Pancreas (tissue), 10 donors: ENCODE data around the gene EML6. TPM values are rescaled to one million over a fixed set of nuclear protein-coding genes. Genes with fewer than 3 reads are reported as not detected.

ENCODE experiments used
- ATAC-seq, 4 donors: fragments of 200-7000 bp; cut with Tn5 transposase; one replicate each; pipeline versions ENCODE4 v1.8.0 to v1.9.1; 2020; ENCODE audit warnings: mild to moderate bottlenecking in 4 of 4, moderate library complexity in 4 of 4
- DNase-seq, 6 donors: peaks; one replicate each; pipeline ENCODE4 v3.0.0-alpha.2; 2020
- FAIRE-seq: peaks from 2 replicates; lab custom pipeline; 2012; peaks lifted over from hg19 to GRCh38; lab: Jason Lieb, UNC
- H3K27ac ChIP-seq, 4 donors: fragments of 200-600 bp; sonication (generic); 1 replicate in 3 of 4; 2 replicates in 1 of 4; pipeline versions ENCODE4 v1.5.0 to v1.8.0; 2020
- H3K27me3 ChIP-seq, 4 donors: fragments of 200-600 bp; one replicate each; pipeline ENCODE4 v1.8.0; 2021
- H3K36me3 ChIP-seq, 3 donors: fragments of 200-600 bp; sonication (generic) in 1 of 3; one replicate each; pipeline versions ENCODE4 v1.5.0 to v1.8.0; 2020 to 2021
- H3K4me1 ChIP-seq, 3 donors: fragments of 200-600 bp; one replicate each; pipeline ENCODE4 v1.8.0; 2021
- H3K4me3 ChIP-seq, 4 donors: fragments of 200-600 bp; sonication (generic) in 2 of 4; one replicate each; pipeline versions ENCODE4 v1.5.0 to v1.8.0; 2020 to 2021
- H3K9me3 ChIP-seq, 4 donors: fragments of 200-600 bp; one replicate each; pipeline ENCODE4 v1.8.0; 2021
- CTCF ChIP-seq, 4 donors: fragments of 200-600 bp; sonication (generic) in 3 of 4; IDR thresholded peaks; one replicate each; pipeline versions ENCODE4 v1.5.0 to v1.8.0; 2021; ENCODE audit warnings: antibody characterized with exemption in 4 of 4
- WGBS, 2 donors: extraction: QIAGEN DNeasy Blood & Tissue Kit; methylation state at CpG; one replicate each; pipeline ENCODE4 v1.1.7; 2013; 5-methylcytosine and 5-hydroxymethylcytosine counted together
- intact Hi-C, 3 donors: fragments of 100-400 bp; cut with DNase I; formaldehyde crosslinking; loops; one replicate each; pipeline versions ENCODE4 v1.11.1 to v1.14.2; 2022
- polyA plus RNA-seq, 2 donors: library from polyadenylated mRNA; stranded (reverse); fragments of 200-250 nt; gene quantifications; one replicate each; pipeline ENCODE4 v1.2.3, GENCODE V29; 2013
- total RNA-seq, 6 donors: library from RNA; stranded (reverse); fragmentation: NEBNext Ultra II Directional in 4 of 6; extraction: Animal tissue kit (Norgen Biotek cat#: 25700) in 4 of 6; gene quantifications; one replicate each; pipeline versions ENCODE4 v1.2.1 to v1.2.4, GENCODE V29; 2021 to 2023
- donor health status: healthy with polysubstance abuse.
- donor health status: DM: no; HTN: no; CAD: no; lungs with moderate emphysema.
- donor health status: DM: no; HTN: no; CAD: no.
- donor health status: control.
- donor health status: control.
- donor health status: Bipolar disorder and iron deficiency.
- donor health status: DM: yes; HTN: yes; CAD: no.
- donor health status: DM: no; HTN: no; CAD: no.
- donor health status: DM: no; HTN: no; CAD: no.
- donor health status: DM: yes; HTN: yes; CAD: no.

The EML6 gene
- total and polyA plus RNA-seq, 8 donors = 1.2 to 4.9 (median 2.2) TPM

GRCh38 chr2:54906716-54907115 is 183.3 kb downstream of the EML6 start:
- no peak overlapping the region for H3K27ac ChIP-seq
- DNase-seq (no peak), ATAC-seq (no peak), FAIRE-seq (no peak)
- H3K27me3 ChIP-seq = no peaks in the 10 kb centered on the region
- no peaks in the 10 kb centered on the region for H3K36me3 ChIP-seq
- no peaks in the 10 kb centered on the region for H3K9me3 ChIP-seq
- no peak for TF ChIP-seq CTCF (IDR thresholded peaks at IDR 0.05)
- H3K4me3 ChIP-seq = no peak overlapping the region
- H3K4me1 ChIP-seq = no peaks in the 10 kb centered on the region
- WGBS, 2 donors = 75 to 79% methylated on average over 3 of the region's 3 CpGs
- intact Hi-C loops = loop anchor here in 1 of 3 donors (10.0 kb wide), 2 partner anchors 138 to 258 kb away; no protein-coding TSS in a partner anchor

DNA sequence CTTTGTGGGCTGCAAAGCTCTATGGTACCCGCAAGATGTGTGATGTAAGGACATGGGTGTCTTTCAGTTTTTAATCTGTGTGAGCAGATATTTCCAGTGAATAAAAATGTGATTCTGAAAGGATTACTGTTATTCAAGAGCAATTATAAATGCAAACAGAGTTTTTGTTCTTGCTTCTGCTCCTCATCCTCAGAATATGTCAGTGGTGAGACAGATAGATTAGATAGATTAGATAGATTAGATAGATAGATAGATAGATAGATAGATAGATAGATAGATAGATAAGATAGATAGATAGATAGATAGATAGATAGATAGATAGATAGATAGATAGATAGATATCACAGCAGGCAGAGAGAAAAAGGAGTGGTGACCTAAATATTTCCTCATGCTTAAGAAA is 184.2 kb downstream of the EML6 start:
- no peak for ATAC-seq
- no peak for DNase-seq
- WGBS, 2 donors = 97 to 98% methylated on average over 1 of the region's 1 CpG
- Histone ChIP-seq H3K27me3 (no peaks in the 10 kb centered on the region), H3K4me3 (no peak overlapping the region), H3K4me1 (no peaks in the 10 kb centered on the region), H3K9me3 (no peaks in the 10 kb centered on the region), H3K27ac (no peak overlapping the region), H3K36me3 (no peaks in the 10 kb centered on the region)
- no peak for FAIRE-seq
- TF ChIP-seq CTCF (IDR thresholded peaks at IDR 0.05) = no peak
- intact Hi-C loops = loop anchor here in 1 of 3 donors (10.0 kb wide), 2 partner anchors 137 to 257 kb away; no protein-coding TSS in a partner anchor

DNA sequence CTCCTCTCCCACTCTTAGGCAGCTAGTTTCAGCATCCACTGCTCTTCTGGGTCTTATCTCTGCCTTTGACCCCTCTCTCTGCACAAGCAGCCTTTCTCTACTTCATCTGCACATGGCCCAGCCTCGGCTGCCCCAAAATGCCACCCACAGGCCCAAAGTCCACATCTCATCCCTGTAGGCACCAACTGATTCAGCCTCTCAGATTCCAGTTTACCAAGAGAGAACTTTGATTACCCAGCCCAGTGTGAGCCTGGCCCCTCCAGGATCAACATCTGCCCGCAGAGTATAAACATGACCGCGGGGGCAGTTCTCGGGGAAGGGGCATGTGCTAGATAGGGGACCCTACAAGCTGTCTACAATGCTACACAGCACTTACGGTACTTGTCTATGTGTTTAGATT is 185.1 kb downstream of the EML6 start:
- no peaks in the 10 kb centered on the region for H3K27me3 ChIP-seq
- intact Hi-C loops = loop anchor here in 1 of 3 donors (10.0 kb wide), 2 partner anchors 136 to 256 kb away; no protein-coding TSS in a partner anchor
- ATAC-seq (no peak), FAIRE-seq (no peak), DNase-seq (no peak)
- no peak overlapping the region for H3K4me3 ChIP-seq
- no peaks in the 10 kb centered on the region for H3K9me3 ChIP-seq
- no peak for TF ChIP-seq CTCF (IDR thresholded peaks at IDR 0.05)
- no peak overlapping the region for H3K27ac ChIP-seq
- no peaks in the 10 kb centered on the region for H3K36me3 ChIP-seq
- no peaks in the 10 kb centered on the region for H3K4me1 ChIP-seq
- 90 to 93% methylated on average over 6 of the region's 6 CpGs for WGBS, 2 donors

DNA sequence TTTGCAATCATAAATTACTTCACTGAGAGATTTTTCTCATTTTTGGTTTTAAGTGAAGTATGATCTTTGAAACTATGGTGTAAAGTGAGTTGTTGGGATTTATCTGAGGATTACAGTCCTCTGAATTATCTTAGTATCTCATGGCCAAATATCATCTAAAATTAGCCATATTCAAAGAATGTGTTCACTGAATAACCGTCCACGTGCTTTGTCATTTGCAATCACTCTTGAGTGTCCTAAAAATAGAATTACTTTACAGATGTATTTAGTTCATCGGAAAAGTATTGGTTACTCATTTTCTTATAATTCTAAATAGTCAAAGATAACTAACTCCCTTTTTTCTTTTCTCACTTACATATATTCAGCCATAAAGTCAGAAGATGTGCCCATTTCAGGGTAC is 185.5 kb downstream of the EML6 start:
- intact Hi-C loops = loop anchor here in 1 of 3 donors (10.0 kb wide), 2 partner anchors 136 to 256 kb away; no protein-coding TSS in a partner anchor
- Histone ChIP-seq H3K4me3 (no peak overlapping the region), H3K27ac (no peak overlapping the region), H3K27me3 (no peaks in the 10 kb centered on the region), H3K9me3 (no peaks in the 10 kb centered on the region), H3K4me1 (no peaks in the 10 kb centered on the region), H3K36me3 (no peaks in the 10 kb centered on the region)
- ATAC-seq (no peak), FAIRE-seq (no peak), DNase-seq (no peak)
- TF ChIP-seq CTCF (IDR thresholded peaks at IDR 0.05) = no peak
- 72 to 81% methylated on average over 3 of the region's 3 CpGs for WGBS, 2 donors

GRCh38 chr2:54912305-54912704 is 188.8 kb downstream of the EML6 start:
- no peak for TF ChIP-seq CTCF (IDR thresholded peaks at IDR 0.05)
- FAIRE-seq = no peak
- H3K4me1 ChIP-seq = no peaks in the 10 kb centered on the region
- H3K9me3 ChIP-seq = no peaks in the 10 kb centered on the region
- H3K27ac ChIP-seq = no peak overlapping the region
- H3K27me3 ChIP-seq = no peaks in the 10 kb centered on the region
- H3K4me3 ChIP-seq = no peak overlapping the region
- intact Hi-C loops = no loop called here
- WGBS, 2 donors = 89 to 93% methylated on average over 4 of the region's 4 CpGs
- ATAC-seq = no peak
- no peak for DNase-seq
- no peaks in the 10 kb centered on the region for H3K36me3 ChIP-seq
